Activated B cell treated with CpG ODN at 0.5 μM for 24 hours (primary cell): Measurements from ENCODE around the gene DNAH8. TPM values are rescaled to one million over a fixed set of nuclear protein-coding genes. Genes with fewer than 3 reads are reported as not detected.
A peak's percentile ranks its signal among the peaks of the same experiment; 100 is the strongest.

Experiments used
- ATAC-seq: fragments of 200-7000 bp; cut with Tn5 transposase; one replicate; pipeline ENCODE4 v1.10.0; 2021; ENCODE audit warnings: low read depth, mild to moderate bottlenecking, moderate library complexity
- CTCF ChIA-PET: fragments of 350-600 bp; sonication (Branson Sonifier 250); formaldehyde crosslinking; loops from one replicate; lab custom pipeline; 2021; ENCODE audit warnings: antibody characterized with exemption; lab: Charles Lee
- POLR2A ChIA-PET: fragments of 350-600 bp; sonication (Branson Sonifier 250); formaldehyde crosslinking; loops from one replicate; lab custom pipeline; 2021; ENCODE audit warnings: antibody characterized with exemption; lab: Charles Lee
- DNase-seq: peaks from one replicate; pipeline ENCODE4 v3.0.0; 2022
- H3K27ac Mint-ChIP-seq: one replicate; pipeline ENCODE4 v1.8.0; 2020; ENCODE audit warnings: mixed read lengths
- H3K27me3 Mint-ChIP-seq: one replicate; pipeline ENCODE4 v1.8.0; 2021; ENCODE audit warnings: mixed read lengths
- H3K36me3 Mint-ChIP-seq: one replicate; pipeline ENCODE4 v1.8.0; 2021; ENCODE audit warnings: low read depth, mixed read lengths
- H3K4me1 Mint-ChIP-seq: one replicate; pipeline ENCODE4 v1.8.0; 2021; ENCODE audit warnings: mixed read lengths
- H3K4me3 Mint-ChIP-seq: one replicate; pipeline ENCODE4 v1.8.0; 2020; ENCODE audit warnings: mild to moderate bottlenecking, mixed read lengths
- H3K9me3 Mint-ChIP-seq: one replicate; pipeline ENCODE4 v1.8.0; 2020; ENCODE audit warnings: mixed read lengths
- CTCF ChIP-seq: fragments of 200-600 bp; IDR thresholded peaks from one replicate; pipeline ENCODE4 v1.8.0; 2022; ENCODE audit warnings: antibody characterized with exemption, mild to moderate bottlenecking
- intact Hi-C: fragments of 100-400 bp; cut with micrococcal nuclease; formaldehyde crosslinking; loops from one replicate; pipeline ENCODE4 v1.15.1; 2024
- total RNA-seq: library from RNA; stranded (reverse); gene quantifications from 2 replicates; pipeline ENCODE4 v1.2.3, GENCODE V29; 2022

DNAH8 gene
- total RNA-seq, 1 donor from 2014 or later = 2.0 TPM

- ChIA-PET CTCF (no interaction called here), POLR2A (no interaction called here)
- no peaks in the 10 kb centered on the region for H3K9me3 Mint-ChIP-seq
- no peak for TF ChIP-seq CTCF
- intact Hi-C loops = no loop called here
- ATAC-seq = no peak
- no peaks in the 10 kb centered on the region for H3K4me1 Mint-ChIP-seq
- no peak for DNase-seq
- H3K27ac Mint-ChIP-seq = no peak overlapping the region
- no peak overlapping the region for H3K4me3 Mint-ChIP-seq
- no peaks in the 10 kb centered on the region for H3K27me3 Mint-ChIP-seq
- H3K36me3 Mint-ChIP-seq = no peaks in the 10 kb centered on the region
Observed at GRCh38 chr6:39021041-39021440, 305.9 kb downstream of the DNAH8 start.

- no peaks in the 10 kb centered on the region for H3K36me3 Mint-ChIP-seq
- no peak for TF ChIP-seq CTCF
- no peak for DNase-seq
- POLR2A ChIA-PET = interaction anchor here (0.6 kb wide), 1 partner anchor 93 kb away, joined by 3 read pairs; the partner anchor contains the start of gene SAYSD1
- no peak overlapping the region for H3K4me3 Mint-ChIP-seq
- H3K4me1 Mint-ChIP-seq = no peaks in the 10 kb centered on the region
- no peaks in the 10 kb centered on the region for H3K27me3 Mint-ChIP-seq
- intact Hi-C loops = no loop called here
- no peaks in the 10 kb centered on the region for H3K9me3 Mint-ChIP-seq
- CTCF ChIA-PET = no interaction called here
- no peak overlapping the region for H3K27ac Mint-ChIP-seq
- ATAC-seq = no peak
Observed at GRCh38 chr6:39021779-39022178, 306.7 kb downstream of the DNAH8 start.

- no peak for TF ChIP-seq CTCF
- Mint-ChIP-seq H3K4me1 (no peaks in the 10 kb centered on the region), H3K9me3 (no peaks in the 10 kb centered on the region), H3K36me3 (no peaks in the 10 kb centered on the region), H3K27me3 (peaks cover 4% of the 10 kb centered on the region), H3K27ac (no peak overlapping the region), H3K4me3 (no peak overlapping the region)
- DNase-seq (no peak), ATAC-seq (no peak)
- ChIA-PET CTCF (no interaction called here), POLR2A (no interaction called here)
- intact Hi-C loops = no loop called here
Observed at GRCh38 chr6:39026175-39026574, 311.1 kb downstream of the DNAH8 start.

GRCh38 chr6:39029156-39030011 lies 314.3 kb downstream of the DNAH8 start:
- intact Hi-C loops = no loop called here
- Mint-ChIP-seq H3K36me3 (no peaks in the 10 kb centered on the region), H3K27ac (no peak overlapping the region), H3K4me1 (no peaks in the 10 kb centered on the region), H3K9me3 (no peaks in the 10 kb centered on the region), H3K4me3 (no peak overlapping the region), H3K27me3 (peaks cover 8% of the 10 kb centered on the region)
- TF ChIP-seq CTCF = no peak
- ChIA-PET CTCF (no interaction called here), POLR2A (no interaction called here)
- ATAC-seq (peak; percentile 52), DNase-seq (no peak)

GRCh38 chr6:39035681-39036080 lies 320.6 kb downstream of the DNAH8 start:
- no peak for ATAC-seq
- no peaks in the 10 kb centered on the region for H3K4me1 Mint-ChIP-seq
- no peak overlapping the region for H3K4me3 Mint-ChIP-seq
- no peaks in the 10 kb centered on the region for H3K36me3 Mint-ChIP-seq
- no peaks in the 10 kb centered on the region for H3K9me3 Mint-ChIP-seq
- ChIA-PET CTCF (no interaction called here), POLR2A (no interaction called here)
- intact Hi-C loops = no loop called here
- no peak for DNase-seq
- H3K27ac Mint-ChIP-seq = no peak overlapping the region
- H3K27me3 Mint-ChIP-seq = peaks cover 10% of the 10 kb centered on the region
- TF ChIP-seq CTCF = no peak
